H1 (cell line): ENCODE measurements around the gene CDCA3. TPM values are rescaled to one million over a fixed set of nuclear protein-coding genes. Genes with fewer than 3 reads are reported as not detected.

Source experiments
- GABPA ChIP-seq: IDR thresholded peaks from 2 replicates; pipeline ENCODE4 v1.6.1; 2011; ENCODE audit warnings: mild to moderate bottlenecking, low read length, moderate library complexity, borderline replicate concordance; ENCODE audit not compliant: insufficient read depth
- RBBP5 ChIP-seq: IDR thresholded peaks from 2 replicates; pipeline ENCODE4 v1.7.1; 2012; ENCODE audit warnings: low read depth, mild to moderate bottlenecking, inconsistent platforms, low read length, moderate library complexity, borderline replicate concordance
- polyA plus RNA-seq, 7 experiments: library from polyadenylated mRNA; depleted of rRNA in 3 of 7; stranded (reverse) in 5 of 7; unstranded in 2 of 7; fragments of >200 nt in 5 of 7; fragments of 200-250 nt in 2 of 7; gene quantifications; 1 replicate in 5 of 7; 2 replicates in 1 of 7; 4 replicates in 1 of 7; pipeline versions ENCODE4 v1.2.1 to v1.2.3, GENCODE V29; 2011 to 2013; ENCODE audit warnings: missing spikeins in 2 of 7, mixed read lengths in 2 of 7
- total RNA-seq: library from RNA; stranded (reverse); fragmentation: NEBNext Ultra II Directional; extraction: Animal tissue kit (Norgen Biotek cat#: 25700); gene quantifications from 2 replicates; pipeline ENCODE4 v1.2.1, GENCODE V29; 2021

Gene CDCA3
- total and polyA plus RNA-seq, 2 of the 8 experiments (the other 6 are each of a cell fraction or from before 2014, with no cell fraction given): 47.7 to 71.2 TPM

GRCh38 chr12:6863033-6863432, 11.9 kb upstream of the CDCA3 start (continued):
- TF ChIP-seq RBBP5: no peak
- TF ChIP-seq GABPA: no peak
